ENCODE data around the gene NCAPD2. TPM values are rescaled to one million over a fixed set of nuclear protein-coding genes. Genes with fewer than 3 reads are reported as not detected.
"Not testable (repeated sequence)": the region's sequence is repeated elsewhere in the genome, so short reads cannot be mapped to it uniquely, and the experiment has no call there.

NCAPD2 gene
- total and polyA plus RNA-seq, 7 experiments from 2014 or later, result 24.4 to 121 (median 38.4) TPM

DNA sequence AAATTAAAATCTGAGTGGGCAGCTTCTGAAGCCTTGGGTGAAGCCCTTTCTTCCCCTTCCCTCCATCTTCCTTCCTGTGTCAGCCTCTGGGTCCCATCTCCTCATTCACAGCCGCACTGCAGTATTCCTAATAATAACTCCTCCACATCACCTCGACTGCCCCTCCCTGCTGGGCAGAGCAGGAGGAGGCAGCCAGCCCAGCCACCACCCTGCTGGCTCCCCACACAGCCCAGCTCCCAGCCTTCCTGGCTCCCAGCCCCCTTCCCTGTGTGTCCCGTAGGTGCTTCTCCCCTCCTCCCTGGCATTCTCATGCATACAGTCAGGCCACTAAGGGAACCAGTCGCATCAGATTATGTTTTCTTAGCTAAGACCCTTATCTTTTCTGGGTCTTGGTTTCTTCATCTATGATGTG, 58.2 kb downstream of the NCAPD2 start:
- POLR2A ChIA-PET, result interaction anchor here (0.6 to 4.6 kb wide), 6 partner anchors 11 to 87 kb away, joined by 3 to 17 read pairs (median 4); partner anchors contain the start of gene NOP2
- DNase-seq, result no peak
- Mint-ChIP-seq H3K36me3 (peaks cover 0 to 19% (median 4%) of the 10 kb centered on the region in 5 donors), H3K4me3 (peak overlapping the region in 3 of 10 donors; percentile 49 to 87 (median 69)), H3K27me3 (no peaks in the 10 kb centered on the region), H3K9me3 (no peaks in the 10 kb centered on the region), H3K27ac (peak overlapping the region in 6 of 9 donors; percentile 28 to 95 (median 53)), H3K4me1 (peaks cover 43 to 62% (median 56%) of the 10 kb centered on the region in 7 donors)
- no peak for ATAC-seq
- Histone ChIP-seq H3K27ac (ENCODE audit: low read depth, low read length) (no peak overlapping the region), H3K9me3 (ENCODE audit: control insufficient read depth in 2 of 3, low read length in 3 of 3) (no peaks in the 10 kb centered on the region), H3K36me3 (ENCODE audit: control insufficient read depth in 2 of 3, insufficient read depth in 3 of 3, low read length in 3 of 3) (peaks cover 7 to 55% (median 12%) of the 10 kb centered on the region in 3 experiments), H3K27me3 (ENCODE audit: control insufficient read depth in 2 of 2, insufficient read depth in 2 of 2, low read length in 2 of 2) (no peaks in the 10 kb centered on the region), H3K4me1 (ENCODE audit: control insufficient read depth in 2 of 2, insufficient read depth in 2 of 2, low read length in 2 of 2) (peaks cover 17 to 23% of the 10 kb centered on the region in 2 donors), H3K4me3 (ENCODE audit: low read length) (no peak overlapping the region)
- intact Hi-C loops (cut with micrococcal nuclease), result no loop called here
- CTCF ChIA-PET, result interaction anchor here (0.5 to 2.3 kb wide), 3 partner anchors 11 to 469 kb away, joined by 3 to 12 read pairs (median 7); no protein-coding TSS in a partner anchor

DNA sequence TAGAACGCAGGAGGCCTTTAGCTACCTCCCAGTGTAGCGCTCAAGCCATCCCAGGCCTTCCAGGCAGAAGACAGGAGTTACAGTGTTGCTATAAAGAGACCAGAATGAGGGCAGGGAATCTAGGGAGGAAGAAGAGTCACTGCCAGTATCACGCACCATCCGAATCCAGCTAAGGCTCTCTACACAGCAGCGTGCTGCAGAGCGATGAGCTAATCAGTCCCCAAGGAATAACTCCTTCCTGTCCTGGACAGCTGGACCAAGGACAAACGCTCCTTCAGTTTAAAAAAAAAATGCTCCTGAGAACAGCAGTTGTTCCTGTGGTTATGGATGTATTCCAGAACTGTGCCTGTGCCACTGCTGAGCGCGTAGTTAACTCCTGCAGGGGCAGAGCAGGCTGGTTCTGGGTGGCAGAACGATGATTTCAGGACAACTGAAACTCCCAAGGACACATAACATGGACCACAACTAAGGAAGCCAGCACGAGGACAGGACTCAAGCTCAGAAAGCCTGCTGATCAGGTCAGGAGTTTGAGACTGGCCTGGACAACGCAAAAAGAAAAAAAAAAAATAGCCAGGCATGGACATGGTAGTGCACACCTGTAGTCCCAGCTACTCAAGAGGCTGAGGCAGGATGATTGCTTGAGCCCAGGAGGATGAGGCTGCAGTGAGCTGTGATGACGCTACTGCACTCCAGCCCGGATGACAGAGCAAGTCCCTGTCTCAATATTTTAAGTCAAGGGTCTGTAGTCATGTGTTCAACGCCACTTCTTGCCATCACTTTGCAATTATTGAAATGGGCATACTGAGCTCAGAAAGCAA, 59.4 kb downstream of the NCAPD2 start:
- no peaks in the 10 kb centered on the region for H3K27me3 Mint-ChIP-seq
- POLR2A ChIA-PET, result interaction anchor here (0.6 to 4.6 kb wide), 7 partner anchors 13 to 220 kb away, joined by 3 to 17 read pairs (median 3); partner anchors contain the start of genes GAPDH, NOP2 and VAMP1
- peaks cover 2 to 46% (median 5%) of the 10 kb centered on the region in 3 experiments for H3K36me3 ChIP-seq (ENCODE audit: control insufficient read depth in 2 of 3, insufficient read depth in 3 of 3, low read length in 3 of 3)
- peaks cover 24 to 28% of the 10 kb centered on the region in 2 donors for H3K4me1 ChIP-seq (ENCODE audit: control insufficient read depth in 2 of 2, insufficient read depth in 2 of 2, low read length in 2 of 2)
- no peaks in the 10 kb centered on the region for H3K9me3 ChIP-seq (ENCODE audit: control insufficient read depth in 2 of 3, low read length in 3 of 3)
- peaks cover 47 to 65% (median 61%) of the 10 kb centered on the region in 7 donors for H3K4me1 Mint-ChIP-seq
- H3K4me3 ChIP-seq (ENCODE audit: low read length), result no peak overlapping the region
- H3K4me3 Mint-ChIP-seq, result peak overlapping the region; percentile 32 to 96 (median 60)
- no peaks in the 10 kb centered on the region for H3K9me3 Mint-ChIP-seq
- no peaks in the 10 kb centered on the region for H3K27me3 ChIP-seq (ENCODE audit: control insufficient read depth in 2 of 2, insufficient read depth in 2 of 2, low read length in 2 of 2)
- intact Hi-C loops (cut with micrococcal nuclease), result no loop called here
- peak overlapping the region in 5 of 9 donors; percentile 19 to 84 (median 41) for H3K27ac Mint-ChIP-seq
- CTCF ChIA-PET, result interaction anchor here (0.6 to 2.3 kb wide), 15 partner anchors 12 to 272 kb away, joined by 3 to 12 read pairs (median 3); partner anchors contain the start of gene ZNF384
- ATAC-seq, result no peak
- no peak overlapping the region for H3K27ac ChIP-seq (ENCODE audit: low read depth, low read length)
- peaks cover 0 to 15% (median 0%) of the 10 kb centered on the region in 5 donors for H3K36me3 Mint-ChIP-seq
- no peak for DNase-seq

DNA sequence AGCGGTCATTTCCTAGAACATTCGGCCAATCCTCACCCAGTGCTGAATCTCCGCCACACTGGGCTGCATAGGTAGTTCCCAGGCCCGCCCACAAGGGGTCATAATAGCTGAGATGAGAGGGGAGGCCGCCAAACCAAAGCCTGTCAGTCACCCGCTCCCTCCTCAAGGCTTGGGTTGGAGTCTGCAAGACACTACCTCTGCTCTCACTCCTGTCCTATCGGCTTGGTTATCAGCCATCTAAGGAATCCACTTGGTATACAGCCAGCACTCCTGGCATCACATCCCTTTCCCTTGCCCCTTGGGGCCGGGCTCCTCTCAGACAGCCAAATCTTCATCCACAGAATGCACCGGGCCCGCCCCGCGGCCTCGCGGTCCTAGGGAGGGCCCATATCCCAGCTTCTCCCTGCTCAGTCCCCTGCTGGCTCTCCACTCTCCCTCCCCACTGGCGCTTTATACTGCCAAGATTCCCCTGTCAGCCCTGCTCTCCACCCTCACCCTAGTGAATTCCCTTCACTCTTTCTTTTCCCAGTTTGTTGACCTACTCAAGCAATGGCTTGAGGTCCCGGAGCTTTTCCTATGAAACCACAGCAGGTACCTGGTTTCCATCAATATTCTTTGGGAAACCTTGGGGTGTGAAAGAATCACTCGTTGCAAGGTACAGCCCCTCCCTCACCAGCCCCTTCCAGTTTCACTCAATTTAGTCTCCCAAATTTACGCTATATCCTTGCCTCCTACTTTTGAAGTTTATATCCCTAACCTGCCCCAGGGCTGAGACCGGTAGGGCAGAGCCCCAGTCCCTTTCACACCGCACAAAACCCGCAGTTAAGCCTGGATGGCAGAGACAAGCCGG, 60.5 kb downstream of the NCAPD2 start:
- ATAC-seq (peak; percentile 67), DNase-seq (peak; percentile 38 to 57 (median 52))
- Mint-ChIP-seq H3K27me3 (no peaks in the 10 kb centered on the region), H3K4me3 (peak overlapping the region; percentile 80 to 96 (median 90)), H3K27ac (peak overlapping the region; percentile 14 to 88 (median 55)), H3K9me3 (no peaks in the 10 kb centered on the region), H3K36me3 (peaks cover 0 to 11% (median under 1%) of the 10 kb centered on the region in 5 donors), H3K4me1 (peaks cover 39 to 62% (median 56%) of the 10 kb centered on the region in 7 donors)
- peak overlapping the region; percentile 92 for H3K4me3 ChIP-seq (ENCODE audit: low read length)
- no peaks in the 10 kb centered on the region for H3K27me3 ChIP-seq (ENCODE audit: control insufficient read depth in 2 of 2, insufficient read depth in 2 of 2, low read length in 2 of 2)
- peaks cover under 1 to 37% (median 5%) of the 10 kb centered on the region in 3 experiments for H3K36me3 ChIP-seq (ENCODE audit: control insufficient read depth in 2 of 3, insufficient read depth in 3 of 3, low read length in 3 of 3)
- intact Hi-C loops (cut with micrococcal nuclease), result loop anchor here (5.0 kb wide), 4 partner anchors 92 to 348 kb away; partner anchors contain the start of gene LRRC23 (in 1 of the 2)
- CTCF ChIA-PET, result interaction anchor here (0.6 to 2.3 kb wide), 12 partner anchors 15 to 274 kb away, joined by 3 to 12 read pairs (median 3); partner anchors contain the start of genes P3H3 and ZNF384
- peaks cover 26 to 29% of the 10 kb centered on the region in 2 donors for H3K4me1 ChIP-seq (ENCODE audit: control insufficient read depth in 2 of 2, insufficient read depth in 2 of 2, low read length in 2 of 2)
- no peaks in the 10 kb centered on the region for H3K9me3 ChIP-seq (ENCODE audit: control insufficient read depth in 2 of 3, low read length in 3 of 3)
- POLR2A ChIA-PET, result interaction anchor here (0.7 to 4.6 kb wide), 6 partner anchors 13 to 220 kb away, joined by 3 to 17 read pairs (median 4); partner anchors contain the start of genes GAPDH, MRPL51, NCAPD2 and NOP2
- H3K27ac ChIP-seq (ENCODE audit: low read depth, low read length), result peak overlapping the region; percentile 71

DNA sequence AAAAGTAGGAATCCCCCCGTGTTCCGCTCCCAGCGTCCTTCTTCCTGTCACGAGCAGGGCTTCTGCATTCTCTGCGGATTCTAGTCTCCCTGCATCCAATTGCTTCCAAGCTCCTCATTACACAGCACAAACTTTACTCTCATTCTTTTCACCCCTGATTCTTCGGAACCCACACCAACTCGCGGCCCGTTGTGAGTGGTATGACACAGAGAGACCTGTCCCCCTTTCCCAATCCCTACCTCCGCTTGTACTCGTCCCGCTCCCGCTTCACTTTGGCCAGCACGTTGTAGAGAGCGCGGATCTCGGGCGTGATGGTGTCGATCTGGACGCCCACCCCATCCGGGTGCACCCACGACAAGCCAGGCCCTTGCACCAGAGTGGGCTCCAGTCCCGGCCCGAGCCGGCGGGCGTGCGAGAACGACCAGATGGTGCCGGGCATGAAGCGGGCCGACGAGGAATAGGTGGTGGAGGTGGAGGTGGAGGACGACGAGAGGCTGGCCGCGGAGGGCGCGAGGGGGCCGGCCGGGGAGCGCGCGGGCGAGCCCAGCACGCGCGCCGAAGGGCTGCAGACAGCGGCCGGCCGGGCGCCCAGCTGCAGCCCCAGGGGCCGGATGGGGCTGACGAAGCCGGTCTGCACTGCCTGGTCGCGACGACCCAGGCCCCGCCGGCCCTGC, 61.3 kb downstream of the NCAPD2 start:
- Histone ChIP-seq H3K27ac (ENCODE audit: low read depth, low read length) (peak overlapping the region; percentile 71), H3K36me3 (ENCODE audit: control insufficient read depth in 2 of 3, insufficient read depth in 3 of 3, low read length in 3 of 3) (peaks cover 8 to 38% (median 12%) of the 10 kb centered on the region in 3 experiments), H3K9me3 (ENCODE audit: control insufficient read depth in 2 of 3, low read length in 3 of 3) (no peaks in the 10 kb centered on the region), H3K4me1 (ENCODE audit: control insufficient read depth in 2 of 2, insufficient read depth in 2 of 2, low read length in 2 of 2) (peaks cover 26 to 29% of the 10 kb centered on the region in 2 donors), H3K4me3 (ENCODE audit: low read length) (peak overlapping the region; percentile 92), H3K27me3 (ENCODE audit: control insufficient read depth in 2 of 2, insufficient read depth in 2 of 2, low read length in 2 of 2) (no peaks in the 10 kb centered on the region)
- intact Hi-C loops (cut with micrococcal nuclease), result loop anchor here (5.0 kb wide), 4 partner anchors 93 to 347 kb away; partner anchors contain the start of gene LRRC23 (in 1 of the 2)
- no peaks in the 10 kb centered on the region for H3K27me3 Mint-ChIP-seq
- H3K4me3 Mint-ChIP-seq, result peak overlapping the region; percentile 80 to 96 (median 92)
- DNase-seq (peak in 1 of 9 donors; percentile 49), ATAC-seq (no peak)
- ChIA-PET POLR2A (interaction anchor here (0.8 to 4.6 kb wide), 6 partner anchors 12 to 216 kb away, joined by 3 to 17 read pairs (median 4); partner anchors contain the start of genes MRPL51, NCAPD2 and NOP2), CTCF (interaction anchor here (0.8 to 1.3 kb wide), 2 partner anchors 10 to 273 kb away, joined by 3 to 7 read pairs; partner anchors contain the start of gene P3H3)
- H3K36me3 Mint-ChIP-seq, result peaks cover 0 to 17% (median 7%) of the 10 kb centered on the region in 5 donors
- no peaks in the 10 kb centered on the region for H3K9me3 Mint-ChIP-seq
- H3K4me1 Mint-ChIP-seq, result peaks cover 39 to 58% (median 54%) of the 10 kb centered on the region in 7 donors
- peak overlapping the region; percentile 14 to 88 (median 49) for H3K27ac Mint-ChIP-seq

DNA sequence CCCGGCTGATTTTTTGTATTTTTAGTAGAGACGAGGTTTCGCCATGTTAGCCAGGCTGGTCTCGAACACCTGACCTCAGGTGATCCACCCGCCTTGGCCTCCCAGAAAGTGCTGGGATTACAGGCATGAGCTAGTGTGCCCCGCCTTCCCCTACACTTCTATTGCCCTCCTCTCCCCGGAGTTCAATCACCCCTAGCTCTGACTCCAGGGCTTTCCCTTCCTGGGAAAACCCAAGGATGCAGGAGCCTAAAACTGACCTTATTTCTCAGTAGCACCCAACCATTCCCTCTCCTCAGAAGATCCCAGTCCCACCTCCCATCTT, 62.6 kb downstream of the NCAPD2 start:
- not testable (repeated sequence) for H3K9me3 Mint-ChIP-seq; DNase-seq; H3K27me3 Mint-ChIP-seq; ATAC-seq; H3K27me3 ChIP-seq (ENCODE audit: control insufficient read depth in 2 of 2, insufficient read depth in 2 of 2, low read length in 2 of 2); H3K9me3 ChIP-seq (ENCODE audit: control insufficient read depth in 2 of 3, low read length in 3 of 3)
- Histone ChIP-seq H3K36me3 (ENCODE audit: control insufficient read depth in 2 of 3, insufficient read depth in 3 of 3, low read length in 3 of 3) (peaks cover 19 to 38% (median 25%) of the 10 kb centered on the region in 3 experiments), H3K4me1 (ENCODE audit: control insufficient read depth in 2 of 2, insufficient read depth in 2 of 2, low read length in 2 of 2) (peaks cover 26 to 29% of the 10 kb centered on the region in 2 donors), H3K4me3 (ENCODE audit: low read length) (peak overlapping the region; percentile 92), H3K27ac (ENCODE audit: low read depth, low read length) (peak overlapping the region; percentile 71)
- Mint-ChIP-seq H3K36me3 (peaks cover 4 to 27% (median 16%) of the 10 kb centered on the region in 5 donors), H3K27ac (peak overlapping the region; percentile 44 to 88 (median 72)), H3K4me3 (peak overlapping the region; percentile 80 to 96 (median 90)), H3K4me1 (peaks cover 36 to 54% (median 50%) of the 10 kb centered on the region in 7 donors)
- ChIA-PET CTCF (interaction anchor here (0.7 to 1.3 kb wide), 3 partner anchors 9 to 19 kb away, joined by 3 to 7 read pairs (median 3); no protein-coding TSS in a partner anchor), POLR2A (interaction anchor here (0.6 to 3.3 kb wide), 7 partner anchors 11 to 151 kb away, joined by 3 to 19 read pairs (median 4); partner anchors contain the start of genes NOP2 and VAMP1)
- intact Hi-C loops (cut with micrococcal nuclease), result loop anchor here (1.0 to 5.0 kb wide), 12 partner anchors 12 to 346 kb away; partner anchors contain the start of genes GAPDH (in 2 of the 2), NOP2 (in 2 of the 2), ING4 (in 1 of the 2) and LRRC23 (in 1 of the 2)

Measured in naive thymus-derived CD4-positive, alpha-beta T cell (primary cell).